GM10266 (cell line): ENCODE measurements around the gene GGA2.

ENCODE experiments used
- DNase-seq: peaks from one replicate; pipeline ENCODE4 v3.0.0; 2012; ENCODE audit errors: extremely low spot score
- TF ChIP-seq, protein P1 (sequence below): IDR thresholded peaks from 2 replicates; pipeline ENCODE4 v1.5.1; 2012; ENCODE audit warnings: mild to moderate bottlenecking, low read depth; ENCODE audit not compliant: control insufficient read depth, insufficient read depth; ENCODE audit errors: missing control alignments

Gene GGA2

DNA sequence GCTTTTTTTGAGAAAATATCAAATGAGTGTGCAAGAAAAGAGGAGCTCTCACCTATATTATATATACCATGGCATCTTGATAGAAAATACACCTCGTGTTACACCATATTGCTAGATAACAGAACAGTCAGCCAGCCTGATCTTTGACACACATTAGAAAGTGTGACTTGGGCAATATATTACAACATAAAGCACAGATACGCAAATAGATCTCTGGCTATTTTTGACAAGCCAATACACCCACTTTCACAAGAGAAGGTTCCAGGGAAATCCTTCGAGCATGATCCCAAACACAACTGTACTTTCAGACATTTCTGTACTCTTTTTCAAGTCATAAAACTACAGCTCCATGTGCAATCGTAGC is 9.4 kb downstream of the GGA2 start:
- TF ChIP-seq, protein P1, sequence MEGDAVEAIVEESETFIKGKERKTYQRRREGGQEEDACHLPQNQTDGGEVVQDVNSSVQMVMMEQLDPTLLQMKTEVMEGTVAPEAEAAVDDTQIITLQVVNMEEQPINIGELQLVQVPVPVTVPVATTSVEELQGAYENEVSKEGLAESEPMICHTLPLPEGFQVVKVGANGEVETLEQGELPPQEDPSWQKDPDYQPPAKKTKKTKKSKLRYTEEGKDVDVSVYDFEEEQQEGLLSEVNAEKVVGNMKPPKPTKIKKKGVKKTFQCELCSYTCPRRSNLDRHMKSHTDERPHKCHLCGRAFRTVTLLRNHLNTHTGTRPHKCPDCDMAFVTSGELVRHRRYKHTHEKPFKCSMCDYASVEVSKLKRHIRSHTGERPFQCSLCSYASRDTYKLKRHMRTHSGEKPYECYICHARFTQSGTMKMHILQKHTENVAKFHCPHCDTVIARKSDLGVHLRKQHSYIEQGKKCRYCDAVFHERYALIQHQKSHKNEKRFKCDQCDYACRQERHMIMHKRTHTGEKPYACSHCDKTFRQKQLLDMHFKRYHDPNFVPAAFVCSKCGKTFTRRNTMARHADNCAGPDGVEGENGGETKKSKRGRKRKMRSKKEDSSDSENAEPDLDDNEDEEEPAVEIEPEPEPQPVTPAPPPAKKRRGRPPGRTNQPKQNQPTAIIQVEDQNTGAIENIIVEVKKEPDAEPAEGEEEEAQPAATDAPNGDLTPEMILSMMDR = no peak
- DNase-seq = no peak

DNA sequence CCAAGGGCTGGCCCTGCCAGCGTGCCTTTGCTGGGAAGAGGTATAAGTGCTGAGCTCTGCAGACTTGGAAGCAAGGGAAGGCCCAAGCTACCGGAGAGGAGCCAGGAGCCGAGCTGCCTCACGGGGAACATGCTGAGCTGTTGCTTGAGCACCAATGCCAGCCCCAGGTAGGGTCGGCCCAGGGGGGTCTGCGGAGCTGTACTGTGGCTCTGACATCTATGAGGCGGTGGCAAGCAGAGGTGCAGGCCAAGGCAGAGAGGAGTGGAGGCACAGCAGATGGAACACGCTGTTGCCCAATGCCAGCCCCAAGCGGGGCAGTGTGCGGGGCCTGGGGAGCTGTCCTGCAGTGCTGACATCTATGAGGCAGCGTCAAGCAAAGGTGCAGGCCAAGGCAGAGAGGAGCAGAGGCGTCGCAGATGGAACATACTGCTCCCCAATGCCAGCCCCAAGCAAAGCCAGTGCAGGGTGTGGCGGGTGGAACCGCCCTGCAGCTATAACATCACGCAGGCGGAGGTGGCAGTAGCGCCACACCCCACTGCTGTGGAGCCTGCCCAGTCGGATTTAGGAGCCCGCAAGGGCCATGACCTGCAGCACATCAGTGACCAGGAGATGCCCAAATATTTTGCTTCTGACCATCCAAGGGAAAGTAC is 10.0 kb downstream of the GGA2 start:
- TF ChIP-seq, protein P1 = no peak

DNA sequence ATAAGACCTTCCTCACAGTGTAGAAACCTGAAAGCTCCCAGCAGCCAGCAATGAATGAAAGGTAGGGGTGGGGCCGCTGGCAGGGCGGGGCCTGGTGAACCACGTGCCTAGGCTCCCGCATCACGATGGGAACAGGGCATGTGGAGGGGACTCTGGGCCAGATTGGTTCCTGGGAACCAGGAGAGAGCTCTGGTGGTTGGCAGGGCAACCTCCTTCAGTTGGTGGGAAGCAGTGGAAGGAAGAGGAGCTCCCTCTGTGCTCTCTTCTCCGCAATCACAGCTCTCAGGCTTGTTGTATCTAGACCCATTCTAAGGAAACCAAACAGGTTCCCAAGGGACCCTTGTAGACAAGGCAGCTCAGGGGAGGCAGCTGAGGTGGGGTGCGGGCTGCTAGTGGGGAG is 10.5 kb downstream of the GGA2 start:
- no peak for DNase-seq
- TF ChIP-seq, protein P1 = no peak

More for the DNA sequence above, 10.0 kb downstream of the GGA2 start:
- no peak for DNase-seq

DNA sequence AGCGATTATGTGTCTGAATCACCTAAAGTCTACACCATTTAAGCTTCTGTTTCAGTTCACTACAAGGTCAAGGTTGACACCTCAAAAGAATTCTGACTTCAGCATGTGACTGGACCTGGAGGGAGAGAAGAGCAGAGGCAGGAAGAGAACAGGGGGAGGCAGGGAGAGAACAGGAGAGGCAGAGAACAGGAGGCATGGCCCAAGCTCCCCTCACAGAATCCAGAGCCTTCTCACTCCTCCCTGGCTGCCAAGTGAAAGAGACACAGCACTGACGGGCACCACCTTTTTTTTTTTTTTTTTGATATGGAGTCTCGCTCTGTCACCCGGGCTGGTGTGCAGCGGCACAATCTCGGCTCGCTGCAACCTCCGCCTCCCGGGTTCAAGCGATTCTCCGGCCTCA is 11.4 kb downstream of the GGA2 start:
- TF ChIP-seq, protein P1 = no peak
- DNase-seq = no peak

GRCh38 chr16:23497543-23497868 is 12.8 kb downstream of the GGA2 start:
- DNase-seq = no peak
- TF ChIP-seq, protein P1 = no peak

DNA sequence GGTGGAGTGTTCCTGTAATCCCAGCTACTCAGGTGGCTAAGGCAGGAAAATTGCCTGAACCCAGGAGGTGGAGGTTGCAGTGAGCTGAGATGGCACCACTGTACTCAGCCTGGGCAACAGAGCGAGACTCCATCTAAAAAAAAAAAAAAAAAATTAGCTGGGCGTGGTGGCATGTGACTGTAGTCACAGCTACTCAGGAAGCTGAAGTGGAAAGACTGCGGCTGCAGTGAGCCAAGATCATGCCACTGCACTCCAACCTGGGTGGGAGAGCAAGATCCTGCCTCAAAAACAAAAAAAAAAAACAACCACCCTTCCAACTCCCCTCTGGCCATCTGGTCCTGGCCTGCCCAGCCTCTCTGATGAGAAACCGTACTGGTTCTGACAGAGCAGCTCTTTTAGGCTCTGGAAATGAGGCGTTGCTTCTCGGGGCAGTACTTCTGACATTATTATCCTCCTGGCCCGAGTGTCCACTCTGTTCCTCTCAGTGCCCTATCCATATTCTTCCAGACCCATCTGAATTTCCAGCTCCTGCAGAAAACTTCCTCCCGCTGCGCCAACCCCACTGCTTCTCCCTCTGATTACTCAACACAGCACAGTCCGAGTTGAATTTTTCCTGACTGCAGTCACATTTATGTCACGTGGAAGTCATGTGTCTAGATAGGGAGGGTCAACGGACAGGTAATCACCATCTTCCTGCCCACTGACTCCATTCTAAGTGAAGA is 13.3 kb downstream of the GGA2 start:
- no peak for DNase-seq
- TF ChIP-seq, protein P1 = no peak

GRCh38 chr16:23495671-23496070 is 14.6 kb downstream of the GGA2 start:
- TF ChIP-seq, protein P1 = no peak

More at GRCh38 chr16:23495671-23496070, 14.6 kb downstream of the GGA2 start:
- no peak for DNase-seq
